IPS-NIHi7 (cell line): Measurements from ENCODE around the gene PPHLN1.
"Not testable (repeated sequence)": the region's sequence is repeated elsewhere in the genome, so short reads cannot be mapped to it uniquely, and the experiment has no call there.

Experiments
- DNase-seq: peaks from one replicate; pipeline ENCODE4 v3.0.0; 2012; ENCODE audit warnings: mixed read lengths; ENCODE audit errors: extremely low spot score

PPHLN1 gene

GRCh38 chr12:42323856-42324255 is 2.1 kb upstream of the PPHLN1 start:
- no peak for DNase-seq

GRCh38 chr12:42325326-42325652 is 678 bp upstream of the PPHLN1 start:
- DNase-seq = no peak

GRCh38 chr12:42326541-42327226 is 717 bp downstream of the PPHLN1 start:
- DNase-seq = no peak

GRCh38 chr12:42327227-42327590 is 1.2 kb downstream of the PPHLN1 start:
- DNase-seq = no peak

- not testable (repeated sequence) for DNase-seq
These were observed 4.1 kb downstream of the PPHLN1 start for GRCh38 chr12:42330097-42330496.

GRCh38 chr12:42332301-42333285 is 6.6 kb downstream of the PPHLN1 start:
- DNase-seq = no peak

GRCh38 chr12:42336286-42336685 is 10.3 kb downstream of the PPHLN1 start:
- DNase-seq = no peak

- DNase-seq = no peak
These were observed 12.3 kb downstream of the PPHLN1 start for GRCh38 chr12:42338280-42338679.

- no peak for DNase-seq
These were observed 16.1 kb downstream of the PPHLN1 start for GRCh38 chr12:42342028-42342427.

- no peak for DNase-seq
These were observed 17.8 kb downstream of the PPHLN1 start for GRCh38 chr12:42343721-42344120.

GRCh38 chr12:42346403-42347002 is 20.5 kb downstream of the PPHLN1 start:
- no peak for DNase-seq

- DNase-seq = not testable (repeated sequence)
These were observed 23.4 kb downstream of the PPHLN1 start for GRCh38 chr12:42349119-42350020.

GRCh38 chr12:42350021-42350407 is 24.0 kb downstream of the PPHLN1 start:
- not testable (repeated sequence) for DNase-seq

GRCh38 chr12:42356344-42356743 is 30.4 kb downstream of the PPHLN1 start:
- DNase-seq = no peak

GRCh38 chr12:42360747-42361403 is 34.9 kb downstream of the PPHLN1 start:
- no peak for DNase-seq

GRCh38 chr12:42361909-42362646 is 36.1 kb downstream of the PPHLN1 start:
- no peak for DNase-seq

GRCh38 chr12:42362647-42363260 is 36.8 kb downstream of the PPHLN1 start:
- no peak for DNase-seq

- DNase-seq = no peak
These were observed 38.7 kb downstream of the PPHLN1 start for GRCh38 chr12:42364692-42365091.

GRCh38 chr12:42365486-42365885 is 39.5 kb downstream of the PPHLN1 start:
- no peak for DNase-seq

- no peak for DNase-seq
These were observed 44.0 kb downstream of the PPHLN1 start for GRCh38 chr12:42370013-42370412.
